ENCODE data around the gene ZMYM4.

ZMYM4 gene

GRCh38 chr1:35278886-35279554 lies 10.5 kb downstream of the ZMYM4 start:
- no peak for DNase-seq

GRCh38 chr1:35279555-35279904 lies 11.0 kb downstream of the ZMYM4 start:
- DNase-seq, result no peak

- DNase-seq, result no peak
These were observed 11.5 kb downstream of the ZMYM4 start for GRCh38 chr1:35280006-35280405.

- DNase-seq, result no peak
These were observed 13.1 kb downstream of the ZMYM4 start for GRCh38 chr1:35281565-35281964.

- no peak for DNase-seq
These were observed 13.7 kb downstream of the ZMYM4 start for GRCh38 chr1:35282172-35282571.

GRCh38 chr1:35284852-35285251 lies 16.3 kb downstream of the ZMYM4 start:
- no peak for DNase-seq

GRCh38 chr1:35285771-35286606 lies 17.5 kb downstream of the ZMYM4 start:
- DNase-seq, result peak; percentile 36

GRCh38 chr1:35287807-35288640 lies 19.5 kb downstream of the ZMYM4 start:
- DNase-seq, result peak; percentile 1

- no peak for DNase-seq
These were observed 20.3 kb downstream of the ZMYM4 start for GRCh38 chr1:35288761-35289160.

- DNase-seq, result no peak
These were observed 21.9 kb downstream of the ZMYM4 start for GRCh38 chr1:35290452-35290851.

GRCh38 chr1:35294809-35295208 lies 26.3 kb downstream of the ZMYM4 start:
- DNase-seq, result no peak

- DNase-seq, result no peak
These were observed 29.4 kb downstream of the ZMYM4 start for GRCh38 chr1:35297886-35298285.

- peak; percentile 39 for DNase-seq
These were observed 30.0 kb downstream of the ZMYM4 start for GRCh38 chr1:35298464-35298863.

- DNase-seq, result no peak
These were observed 31.9 kb downstream of the ZMYM4 start for GRCh38 chr1:35300376-35300775.

GRCh38 chr1:35301674-35302392 lies 33.3 kb downstream of the ZMYM4 start:
- DNase-seq, result no peak

- DNase-seq, result no peak
These were observed 36.9 kb downstream of the ZMYM4 start for GRCh38 chr1:35305383-35305782.

- no peak for DNase-seq
These were observed 47.1 kb downstream of the ZMYM4 start for GRCh38 chr1:35315649-35316048.

GRCh38 chr1:35316264-35316663 lies 47.8 kb downstream of the ZMYM4 start:
- DNase-seq, result no peak

- DNase-seq, result no peak
These were observed 51.6 kb downstream of the ZMYM4 start for GRCh38 chr1:35319988-35320713.

GRCh38 chr1:35320937-35321336 lies 52.4 kb downstream of the ZMYM4 start:
- DNase-seq, result no peak

- DNase-seq, result no peak
These were observed 56.0 kb downstream of the ZMYM4 start for GRCh38 chr1:35324486-35324885.

- no peak for DNase-seq
These were observed 57.8 kb downstream of the ZMYM4 start for GRCh38 chr1:35326246-35326866.
